Measurements from ENCODE around the gene INSL3. TPM values are rescaled to one million over a fixed set of nuclear protein-coding genes. Genes with fewer than 3 reads are reported as not detected.

The INSL3 gene, protein sequence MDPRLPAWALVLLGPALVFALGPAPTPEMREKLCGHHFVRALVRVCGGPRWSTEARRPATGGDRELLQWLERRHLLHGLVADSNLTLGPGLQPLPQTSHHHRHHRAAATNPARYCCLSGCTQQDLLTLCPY
- 0.21 to 0.79 TPM (median 0.50 TPM) in 5 replicates for total RNA-seq (2022; extraction: Qiagen RNA extraction; ENCODE audit: low read depth)

DNA sequence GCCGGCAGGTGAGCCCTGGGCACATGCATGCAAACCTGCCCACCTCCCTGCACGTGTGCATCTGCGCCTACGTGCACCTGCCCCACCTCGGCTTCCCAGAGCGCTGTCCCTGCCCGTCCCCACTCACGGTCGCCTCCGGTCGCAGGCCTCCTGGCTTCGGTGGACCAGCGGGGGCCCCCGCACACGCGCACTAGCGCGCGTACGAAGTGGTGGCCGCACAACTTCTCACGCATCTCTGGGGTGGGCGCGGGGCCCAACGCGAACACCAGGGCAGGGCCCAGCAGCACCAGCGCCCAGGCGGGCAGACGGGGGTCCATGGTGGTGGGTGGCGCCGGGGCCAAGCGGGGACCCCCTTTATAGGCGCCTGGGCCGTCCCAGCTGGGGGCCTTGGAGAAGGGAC lies at the start of gene INSL3:
TSS of gene INSL3 (minus strand) at position 330 of the 400 bp plus-strand sequence. CDS start at position 317, 13 bp downstream.

DNA sequence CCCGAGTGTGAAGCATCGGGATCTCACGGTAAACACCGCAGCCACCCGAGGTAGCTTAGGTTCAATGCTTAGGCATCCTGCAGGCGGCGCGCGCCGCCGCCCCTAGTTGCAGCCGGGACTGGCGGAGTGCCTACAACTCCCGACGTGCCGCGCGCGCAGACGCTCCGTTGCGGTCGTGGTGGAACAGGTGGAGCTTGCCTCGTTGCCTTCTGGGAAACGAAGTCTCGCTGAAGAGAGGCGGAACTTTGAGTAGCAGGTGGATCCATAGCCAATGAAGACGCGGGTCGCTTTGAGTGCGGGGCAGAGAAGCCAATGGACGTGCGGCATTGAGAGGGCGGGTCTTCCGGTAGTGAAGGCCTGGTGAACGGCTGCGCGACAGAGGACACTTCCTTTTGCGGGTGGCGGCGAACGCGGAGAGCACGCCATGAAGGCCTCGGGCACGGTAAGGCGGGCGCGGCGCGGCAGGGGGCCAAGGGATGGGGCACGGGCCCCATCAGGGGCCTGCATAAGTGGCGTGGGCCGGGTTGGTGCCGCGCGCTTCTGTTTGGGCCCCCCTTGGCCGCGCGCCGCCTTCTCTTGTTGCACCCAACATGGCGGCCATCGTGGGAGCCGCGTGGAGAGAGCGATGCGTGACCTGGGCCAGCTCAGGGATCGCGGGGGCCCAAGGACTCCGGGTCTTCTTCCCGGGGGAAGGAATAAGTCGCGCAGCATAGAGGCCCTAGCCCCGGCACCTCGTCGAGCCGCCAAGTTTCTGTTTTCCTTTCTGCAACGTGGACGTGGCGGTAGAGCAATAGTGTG lies 38.4 kb upstream of the INSL3 start, which contains the start of gene RPL18A:
TSS of gene RPL18A (plus strand) at position 378 of the 798 bp plus-strand sequence. CDS start at position 425, 47 bp downstream.

DNA sequence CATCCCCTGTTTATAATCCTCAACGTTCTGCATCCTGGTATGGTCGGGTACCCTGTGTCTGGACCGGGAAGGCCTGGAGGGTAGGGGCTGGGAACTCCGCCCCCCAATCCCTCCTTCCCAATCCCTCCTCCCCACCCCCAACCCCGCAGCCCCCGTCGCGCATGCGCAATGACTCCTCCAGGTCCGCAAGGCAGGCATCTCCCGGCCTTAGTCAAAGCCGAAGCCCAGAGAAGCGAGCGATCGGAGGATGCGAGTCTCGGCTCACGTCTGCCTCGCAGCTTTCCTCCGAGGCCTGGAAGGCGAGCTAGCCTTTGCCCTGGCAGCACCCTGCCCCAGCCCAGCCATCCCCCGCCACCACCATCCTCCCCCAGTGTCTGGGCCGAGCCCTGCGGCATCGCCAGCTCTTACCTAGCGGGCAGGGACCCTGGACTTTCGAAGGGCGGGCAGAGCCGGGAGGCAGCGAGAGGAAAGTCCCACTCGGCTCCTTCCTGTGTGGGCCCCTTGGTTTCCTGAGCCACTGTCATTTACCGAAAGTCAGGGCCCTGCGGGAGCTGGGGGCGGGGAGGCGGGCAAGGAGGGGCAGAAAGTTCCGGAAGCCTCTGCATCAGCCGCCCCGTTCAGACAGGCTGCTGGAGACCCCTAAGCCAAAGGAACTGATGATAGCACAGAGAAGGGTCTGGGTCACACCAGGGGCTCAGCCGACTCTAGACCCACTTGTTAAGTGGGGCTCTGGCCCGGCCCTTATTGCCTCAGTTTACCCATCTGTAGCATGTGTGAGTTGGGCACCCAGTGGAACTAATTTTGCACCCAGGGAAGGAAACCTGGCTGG lies 26.4 kb upstream of the INSL3 start, which contains the start of gene JAK3:
TSS of gene JAK3 (minus strand) at position 445 of the 829 bp plus-strand sequence. CDS start 3,565 bp downstream, outside the sequence.

DNA sequence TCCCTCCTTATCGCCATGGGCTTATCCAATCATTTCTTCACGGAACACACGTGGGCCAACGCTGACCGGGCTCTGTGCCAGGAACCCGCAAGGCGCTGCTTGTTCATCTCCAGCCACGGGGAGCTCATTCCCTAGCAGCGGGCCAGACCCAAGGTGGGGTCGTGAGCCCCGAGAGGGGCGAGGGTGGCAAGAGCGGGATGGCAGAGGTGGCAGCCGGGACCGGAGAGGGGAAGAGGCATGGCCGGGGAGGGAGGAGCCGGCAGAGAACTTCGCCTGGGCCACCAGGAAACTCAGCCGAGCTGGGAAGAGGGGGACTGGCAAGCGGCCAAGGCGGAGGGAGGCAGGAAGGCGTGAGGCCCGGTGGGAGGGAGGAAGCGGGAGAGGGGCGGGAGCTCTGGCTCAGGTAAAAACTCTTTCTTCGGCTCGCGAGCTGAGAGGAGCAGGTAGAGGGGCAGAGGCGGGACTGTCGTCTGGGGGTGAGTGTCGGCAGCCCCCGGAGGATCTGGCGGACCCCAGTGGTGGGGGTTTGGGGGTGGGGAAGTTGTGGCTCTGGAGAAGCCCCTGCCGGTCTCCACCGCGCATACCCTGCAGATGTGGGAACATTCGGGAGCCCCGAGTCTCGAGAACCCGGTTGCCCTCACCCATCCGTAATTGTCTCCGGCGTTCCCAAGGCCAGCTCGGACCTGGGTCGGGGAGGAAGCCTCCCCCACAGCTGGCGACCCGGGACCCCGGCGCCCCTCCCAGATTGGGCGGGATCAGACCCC lies 26.4 kb downstream of the INSL3 start, which contains the start of gene B3GNT3:
TSS of gene B3GNT3 (plus strand) at position 408 of the 764 bp plus-strand sequence. CDS start 12,670 bp downstream, outside the sequence.

Other genes with a start within 250 kb of the INSL3 start
- 1.4 to 1.9 TPM (median 1.7 TPM) in 5 replicates for gene UNC13A, start 133.2 kb downstream of the INSL3 start, total RNA-seq (2022; extraction: Qiagen RNA extraction; ENCODE audit: low read depth)
- gene MAP1S, start 102.0 kb downstream of the INSL3 start, total RNA-seq (2022; extraction: Qiagen RNA extraction; ENCODE audit: low read depth) = 29.5 to 36.8 TPM (median 31.1 TPM) in 5 replicates
- gene FCHO1, start 70.0 kb downstream of the INSL3 start, total RNA-seq (2022; extraction: Qiagen RNA extraction; ENCODE audit: low read depth) = 18.0 to 19.7 TPM (median 19.0 TPM) in 5 replicates
- gene B3GNT3, start 26.4 kb downstream of the INSL3 start, total RNA-seq (2022; extraction: Qiagen RNA extraction; ENCODE audit: low read depth) = 4.8 to 6.2 TPM (median 6.1 TPM) in 5 replicates
- 0.18 to 0.34 TPM (median 0.22 TPM) in 5 replicates for gene JAK3, start 26.5 kb upstream of the INSL3 start, total RNA-seq (2022; extraction: Qiagen RNA extraction; ENCODE audit: low read depth)
- 2,054 to 2,326 TPM (median 2,190 TPM) in 5 replicates for gene RPL18A, start 38.4 kb upstream of the INSL3 start, total RNA-seq (2022; extraction: Qiagen RNA extraction; ENCODE audit: low read depth)
- 0.11 to 0.35 TPM (median 0.15 TPM) in 5 replicates for gene SLC5A5, start 50.4 kb upstream of the INSL3 start, total RNA-seq (2022; extraction: Qiagen RNA extraction; ENCODE audit: low read depth)
- 95.2 to 120 TPM (median 107 TPM) in 5 replicates for gene CCDC124, start 111.5 kb upstream of the INSL3 start, total RNA-seq (2022; extraction: Qiagen RNA extraction; ENCODE audit: low read depth)
- gene KCNN1, start 145.6 kb upstream of the INSL3 start, total RNA-seq (2022; extraction: Qiagen RNA extraction; ENCODE audit: low read depth) = 0.51 to 1.0 TPM (median 0.71 TPM) in 5 replicates
- gene ARRDC2, start 186.7 kb upstream of the INSL3 start, total RNA-seq (2022; extraction: Qiagen RNA extraction; ENCODE audit: low read depth) = 30.2 to 40.9 TPM (median 37.0 TPM) in 5 replicates

Measured in A549 treated with GW870086 at 1 μM for 4 hours (cell line).